M059J (cell line): ENCODE measurements around the gene CRIP1. TPM values are rescaled to one million over a fixed set of nuclear protein-coding genes. Genes with fewer than 3 reads are reported as not detected.

ENCODE experiments used
- DNase-seq: peaks from one replicate; pipeline ENCODE4 v3.0.0-alpha.2; 2012; ENCODE audit warnings: low read depth
- total RNA-seq: library from RNA; depleted of rRNA; stranded (reverse); fragments of >200 nt; shearing (Covaris generic); gene quantifications from 2 replicates; pipeline ENCODE4 v1.2.3, GENCODE V29; 2014; rRNA removed

Gene CRIP1, protein sequence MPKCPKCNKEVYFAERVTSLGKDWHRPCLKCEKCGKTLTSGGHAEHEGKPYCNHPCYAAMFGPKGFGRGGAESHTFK
- not detected in 2 replicates for total RNA-seq

DNA sequence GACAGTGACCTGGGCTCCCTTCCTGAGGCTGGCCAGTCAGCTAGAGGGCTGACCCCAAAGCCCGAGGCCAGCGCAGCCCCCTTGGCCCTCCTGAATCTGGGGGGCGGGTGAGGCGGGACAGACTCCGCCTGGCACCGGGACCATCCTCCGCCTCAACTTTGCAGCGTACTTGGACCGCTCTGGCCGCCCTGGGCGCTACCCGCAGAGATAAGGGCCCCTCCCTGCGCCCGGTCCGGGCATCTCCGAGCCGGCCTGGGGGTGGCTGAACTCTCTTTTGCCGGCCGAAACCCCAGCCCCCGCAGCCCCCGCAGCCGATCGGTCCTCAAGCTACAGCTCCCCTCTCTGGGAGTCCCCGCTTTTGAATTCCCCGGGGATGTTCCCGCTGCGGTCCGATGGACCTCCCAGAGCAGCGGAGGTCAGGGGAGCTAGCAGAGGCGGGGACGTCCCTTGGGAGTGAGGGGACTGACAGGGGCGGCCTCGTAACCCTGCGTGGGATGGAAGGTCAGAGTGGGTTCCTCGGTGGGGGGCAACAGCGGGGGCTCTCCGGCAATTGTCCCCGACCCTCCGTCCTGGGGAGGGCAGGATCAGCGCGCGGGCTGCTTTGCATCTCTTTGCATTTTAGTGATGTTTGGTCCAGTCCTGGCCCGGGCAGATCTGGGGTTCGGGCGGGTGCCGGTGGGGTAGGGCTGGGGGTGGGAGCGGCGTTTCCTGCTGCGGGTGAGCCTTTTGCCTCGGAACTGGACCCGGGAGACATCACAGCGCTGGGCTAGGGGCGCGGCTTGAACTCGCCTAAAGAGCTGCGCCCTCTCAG is at the start of gene CRIP1:
Gene CRIP1 (plus strand): TSS at position 724 of the 811 bp plus-strand sequence. CDS start 374 bp downstream, outside the sequence.
- no peak for DNase-seq

DNA sequence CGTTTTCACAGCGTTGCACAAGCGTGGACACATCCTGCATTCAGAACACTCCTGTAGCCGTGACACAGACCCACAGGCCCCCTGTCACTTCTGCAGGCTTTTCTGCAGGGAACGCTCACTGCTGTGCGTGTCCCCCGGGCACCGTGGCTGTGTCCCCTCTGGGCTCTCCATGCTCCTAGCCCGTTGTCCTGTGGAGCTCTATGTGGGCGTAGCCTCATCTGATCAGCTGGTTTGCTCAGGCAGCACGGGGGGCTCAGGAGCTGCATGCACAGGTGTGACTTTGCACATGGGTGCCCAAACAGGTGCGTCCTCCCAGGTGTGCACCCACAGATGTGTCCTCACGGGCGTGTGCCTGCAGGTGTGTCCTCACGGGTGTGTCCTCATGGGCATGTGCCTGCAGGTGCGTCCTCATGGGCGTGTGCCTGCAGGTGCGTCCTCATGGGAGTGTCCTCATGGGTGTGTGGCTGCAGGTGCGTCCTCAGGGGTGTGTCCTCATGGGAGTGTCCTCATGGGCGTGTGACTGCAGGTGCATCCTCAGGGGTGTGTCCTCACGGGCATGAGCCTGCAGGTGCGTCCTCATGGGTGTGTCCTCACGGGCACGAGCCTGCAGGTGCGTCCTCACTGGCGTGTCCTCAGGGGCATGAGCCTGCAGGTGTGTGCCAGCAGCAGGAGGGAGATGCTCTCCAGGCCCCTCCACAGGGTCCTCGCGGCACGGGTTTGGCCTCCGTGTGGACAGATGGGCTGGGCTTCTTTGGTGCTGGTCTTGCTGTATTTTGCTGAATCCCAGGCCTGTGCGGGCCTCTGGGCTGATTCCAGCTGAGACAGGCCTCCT is 49.6 kb upstream of the CRIP1 start:
- no peak for DNase-seq

DNA sequence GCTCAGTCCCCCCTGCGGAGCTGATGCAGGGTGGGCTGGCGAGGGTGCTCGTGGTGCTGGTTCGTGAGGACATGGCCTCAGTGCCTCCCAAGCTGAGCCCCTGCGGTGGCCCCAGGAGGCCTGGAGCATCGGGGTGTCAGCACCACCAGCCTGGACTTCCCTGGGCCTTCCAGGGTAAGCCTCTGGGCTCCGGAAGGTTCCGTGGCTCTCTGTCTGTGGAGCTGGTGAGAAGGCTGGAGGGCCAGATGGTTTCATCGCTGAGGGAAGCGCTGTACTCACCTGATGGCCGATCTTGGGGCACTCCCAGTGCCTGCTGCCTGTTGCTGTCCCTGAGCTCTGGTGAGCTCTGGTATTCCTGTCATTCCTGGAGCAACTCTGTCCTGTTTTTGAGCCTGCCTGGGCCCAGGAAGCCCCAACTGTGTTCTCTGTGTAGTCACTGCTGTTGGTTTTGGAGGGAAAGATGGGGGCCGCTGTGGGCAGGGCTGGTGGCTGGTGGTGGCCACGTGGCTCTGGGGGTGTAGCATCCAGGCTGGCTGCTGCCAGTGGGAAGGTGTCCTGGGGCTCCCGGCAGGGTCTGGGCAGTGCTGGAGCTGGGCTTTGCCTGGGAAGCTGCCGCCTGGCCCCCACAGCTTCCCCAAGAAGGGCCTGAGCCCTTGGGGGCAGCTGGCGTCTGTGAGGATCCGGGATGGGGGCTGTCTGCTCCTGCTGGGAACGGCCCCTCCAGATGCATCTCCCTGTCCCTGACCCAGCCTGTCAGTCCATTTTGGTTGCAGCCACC is 48.8 kb upstream of the CRIP1 start:
- DNase-seq: no peak

DNA sequence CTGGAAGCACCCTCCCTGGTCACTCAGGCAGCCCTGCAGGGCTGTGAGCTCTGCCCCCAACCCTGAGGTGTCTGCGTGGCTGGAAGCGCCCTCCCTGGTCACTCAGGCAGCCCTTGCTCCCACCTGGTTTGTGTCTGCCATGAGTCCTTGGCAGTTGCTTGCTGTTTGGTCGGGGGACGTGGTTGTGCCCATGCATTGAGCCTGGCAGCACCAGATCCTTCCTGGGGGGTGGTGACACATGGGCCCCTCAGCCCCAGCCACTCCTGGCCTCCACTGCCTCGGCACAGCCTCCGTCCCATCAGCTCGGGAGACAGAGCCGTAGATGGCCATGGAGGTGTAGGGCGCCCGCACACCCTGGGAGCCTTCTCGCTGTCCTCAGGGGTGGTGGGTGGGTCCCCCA is 47.5 kb upstream of the CRIP1 start:
- no peak for DNase-seq

DNA sequence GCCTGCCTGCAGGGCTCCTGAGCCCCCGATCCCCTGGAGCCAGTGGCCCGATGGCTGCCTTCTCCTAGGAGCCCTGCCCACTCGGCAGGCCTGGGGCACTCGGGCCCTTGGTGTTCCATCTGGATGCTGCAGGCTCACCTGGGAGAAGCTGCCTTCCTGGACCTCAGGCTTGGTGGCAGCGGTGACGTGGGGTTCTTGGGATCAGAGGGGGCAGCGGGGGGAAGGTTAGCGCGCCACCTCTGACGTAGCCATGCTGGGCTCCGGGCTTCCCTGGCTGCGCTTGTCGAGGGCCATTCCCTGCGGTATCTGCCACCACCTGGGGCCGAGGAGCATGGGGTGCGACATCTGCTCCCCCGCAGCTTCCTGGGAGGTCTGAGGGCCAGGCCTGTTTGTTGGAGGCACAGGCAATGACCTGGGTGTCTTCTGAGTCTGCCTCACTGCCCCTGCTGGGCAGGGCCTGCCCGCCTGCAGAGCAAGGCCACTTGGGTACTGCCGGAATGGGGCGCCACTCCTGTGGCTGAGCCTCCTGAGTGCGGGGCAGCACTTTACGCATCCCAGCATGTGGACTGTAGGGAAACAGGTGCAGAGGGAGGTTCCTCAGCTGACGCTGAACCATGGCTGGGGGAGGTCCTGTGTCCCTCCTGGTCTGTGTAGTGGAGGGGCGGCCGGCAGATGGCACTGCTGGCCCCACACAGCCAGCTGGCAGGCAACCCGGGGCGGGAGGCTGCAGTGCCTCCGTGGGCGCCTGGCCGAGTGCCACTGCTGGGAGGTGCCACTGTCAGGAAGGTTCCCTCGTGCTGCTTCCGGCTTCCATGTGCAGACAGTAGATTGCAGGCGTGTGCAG is 46.8 kb upstream of the CRIP1 start:
- DNase-seq: no peak

DNA sequence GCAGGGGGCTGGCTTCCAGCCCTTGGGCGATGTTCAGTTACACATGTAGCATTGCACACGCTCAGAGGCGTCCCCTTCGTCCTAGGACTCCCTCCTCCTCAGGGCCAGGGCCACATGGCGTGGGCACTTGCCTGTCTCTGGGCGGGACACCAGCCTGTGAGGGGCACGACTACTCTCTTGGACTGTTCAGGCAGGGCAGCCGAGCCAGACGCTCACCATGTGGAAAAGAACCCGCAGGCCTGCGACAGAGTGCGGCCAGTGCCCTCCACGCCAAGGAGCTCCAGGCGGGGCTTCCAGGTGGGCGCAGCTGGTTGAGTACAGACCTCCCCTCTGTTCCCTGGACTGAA is 46.2 kb upstream of the CRIP1 start:
- DNase-seq: no peak

DNA sequence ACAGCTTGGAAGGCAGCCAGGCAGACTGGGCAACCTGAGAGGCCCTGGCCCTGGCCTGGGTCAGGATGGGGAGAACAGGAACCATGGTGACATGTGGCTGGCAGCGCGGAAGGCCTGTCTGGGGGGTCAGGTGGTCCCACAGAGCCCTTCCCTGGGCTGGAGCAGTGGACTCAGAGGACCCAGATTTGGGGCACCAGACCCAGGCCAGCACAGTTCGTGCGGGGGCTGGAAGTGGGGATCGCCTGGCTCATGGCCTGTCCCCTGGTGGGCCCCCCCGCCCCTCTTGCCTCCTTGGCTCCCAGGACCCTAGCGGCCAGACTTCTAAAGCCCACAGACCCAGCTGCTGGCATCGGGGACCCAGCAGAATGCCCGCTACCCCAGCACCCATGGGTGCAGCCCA is 45.7 kb upstream of the CRIP1 start:
- no peak for DNase-seq

DNA sequence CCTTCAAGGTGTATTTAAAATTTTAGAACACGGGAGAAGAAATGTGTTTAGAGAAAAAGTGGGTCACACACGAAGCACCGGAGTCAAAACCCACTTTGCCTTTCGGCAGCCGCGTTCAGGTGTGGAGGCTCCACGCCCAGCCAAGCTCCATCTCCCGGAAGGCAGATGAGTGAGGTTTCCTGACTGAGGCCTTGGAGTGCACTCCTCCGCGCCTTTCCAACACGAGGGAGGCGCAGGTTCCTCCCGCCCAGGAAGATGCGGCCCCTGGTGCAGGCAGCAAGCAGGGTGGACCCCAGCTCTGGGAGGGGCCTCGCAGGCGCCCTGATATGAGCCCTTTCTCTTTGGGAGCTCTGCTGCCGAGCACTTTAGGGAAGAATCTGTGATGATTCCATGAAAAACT is 44.6 kb upstream of the CRIP1 start:
- no peak for DNase-seq

DNA sequence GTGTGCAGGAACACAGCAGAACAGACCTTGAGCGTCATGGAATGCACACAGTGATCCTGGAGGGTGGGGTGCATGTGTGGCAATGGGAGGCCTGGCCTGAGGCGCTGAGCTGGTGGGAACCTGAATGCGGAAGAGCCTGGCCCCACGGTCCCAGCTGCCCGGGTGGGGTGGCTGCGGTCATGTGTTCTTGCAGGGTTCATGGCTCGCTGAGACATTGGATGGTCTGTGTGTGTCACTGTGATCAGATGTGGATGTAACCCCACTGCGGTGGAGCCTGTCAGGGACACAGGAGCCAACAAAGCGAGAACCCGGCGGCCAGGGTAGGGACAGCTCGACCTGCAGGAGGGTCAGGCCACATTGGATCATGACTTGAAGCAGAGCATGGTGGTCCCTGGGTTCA is 43.9 kb upstream of the CRIP1 start:
- no peak for DNase-seq

DNA sequence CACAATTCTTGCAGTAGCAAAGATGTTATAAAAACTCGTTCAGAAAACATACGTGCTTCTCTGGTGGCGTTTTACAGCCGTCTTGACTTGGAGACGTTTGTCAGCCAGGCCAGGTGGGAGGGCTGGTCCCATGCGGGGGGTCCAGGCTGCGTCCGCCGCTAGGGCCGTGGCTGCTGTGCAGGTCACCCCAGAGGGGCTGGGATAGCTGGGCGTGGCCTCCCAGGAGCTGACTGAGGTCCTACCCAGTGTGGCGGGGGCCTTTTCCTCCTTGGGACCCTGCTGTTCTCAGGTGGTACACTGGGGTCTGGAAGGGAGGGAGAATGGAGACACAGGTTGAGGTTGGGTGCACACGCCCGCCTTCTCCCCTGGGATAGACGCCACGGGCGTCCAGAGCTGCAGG is 41.8 kb upstream of the CRIP1 start:
- no peak for DNase-seq

DNA sequence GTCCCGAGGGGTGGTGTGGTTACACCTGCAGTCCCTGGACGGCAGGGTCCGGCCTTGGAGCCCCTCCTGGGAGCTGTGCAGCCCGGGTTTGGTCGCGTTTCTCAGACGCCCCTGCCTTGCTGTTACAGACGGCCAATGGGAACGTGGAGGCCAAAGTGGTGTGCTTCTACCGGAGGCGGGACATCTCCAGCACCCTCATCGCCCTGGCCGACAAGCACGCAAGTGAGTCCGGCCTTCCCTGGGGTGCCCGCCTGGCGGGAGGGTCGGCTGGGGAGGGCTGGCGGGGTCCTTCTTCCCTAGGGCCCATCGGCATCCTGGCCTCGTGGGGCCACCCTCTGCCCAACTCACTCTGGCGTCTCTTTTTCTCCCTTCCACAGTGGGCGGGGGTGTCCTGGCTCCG is 41.4 kb upstream of the CRIP1 start:
- no peak for DNase-seq

DNA sequence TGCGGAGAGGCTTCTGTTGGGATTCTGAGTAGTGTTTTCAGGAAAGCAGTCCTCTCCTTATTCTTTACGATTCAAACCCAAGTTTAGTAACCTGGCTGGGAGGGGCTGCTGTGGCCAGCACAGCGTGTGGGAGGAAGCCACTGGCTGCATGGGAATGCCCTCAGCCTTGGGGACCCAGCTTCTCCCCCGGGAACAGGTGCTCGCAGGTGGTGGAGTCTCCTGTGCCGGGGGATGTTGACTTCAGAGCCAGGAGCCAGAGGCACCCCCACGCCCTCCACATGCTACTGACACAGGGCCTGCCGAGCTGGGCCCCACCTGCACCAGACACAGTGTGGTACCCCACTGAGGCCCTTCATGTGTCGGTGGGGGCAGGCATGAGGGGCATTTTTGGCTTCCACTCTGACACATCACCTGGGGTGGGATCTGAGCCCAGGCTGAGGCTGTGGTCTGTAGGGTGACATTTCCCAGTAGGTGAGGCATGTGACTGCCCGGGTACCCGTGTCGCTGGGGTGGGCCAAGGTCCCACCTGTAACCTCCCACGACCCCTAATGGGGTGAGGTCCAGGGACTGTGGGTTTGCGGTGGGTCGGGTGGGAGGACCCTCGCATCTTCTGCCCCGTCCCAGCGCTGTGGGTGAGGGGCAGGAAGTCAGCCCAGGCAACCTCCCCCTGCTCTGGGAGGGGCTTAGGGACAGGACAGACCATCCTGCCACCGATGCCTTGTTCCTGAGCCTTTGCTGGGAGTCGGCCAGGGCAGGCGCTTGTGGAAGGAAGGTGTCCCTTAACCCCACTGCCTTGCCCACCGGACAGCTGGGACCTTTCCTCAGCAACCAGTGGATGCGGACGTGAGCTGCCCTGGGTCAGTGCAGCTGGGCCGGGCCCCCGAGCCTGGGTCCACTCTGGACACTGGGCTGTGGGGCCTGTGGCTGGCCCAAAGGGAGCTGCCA is 40.5 kb upstream of the CRIP1 start:
- no peak for DNase-seq

DNA sequence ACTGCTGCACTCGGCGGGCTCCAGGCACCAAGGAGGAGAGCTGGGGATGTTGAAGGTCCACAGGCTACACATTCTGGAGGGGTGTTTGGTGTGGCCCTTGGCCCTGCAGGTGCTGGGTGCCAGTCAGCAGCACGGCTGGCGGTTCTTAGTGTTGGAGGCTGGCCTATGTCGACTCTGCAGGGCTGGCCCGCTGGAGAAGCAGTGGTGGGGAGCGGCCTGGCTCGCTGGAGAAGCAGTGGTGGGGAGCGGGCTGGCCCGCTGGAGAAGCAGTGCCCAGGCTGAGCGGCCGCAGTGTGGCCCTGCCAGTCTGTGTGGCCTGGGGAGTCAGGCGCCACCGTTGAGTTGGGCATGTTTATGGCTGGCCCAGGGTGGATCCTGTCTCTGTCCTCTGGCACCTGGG is 39.7 kb upstream of the CRIP1 start:
- no peak for DNase-seq

DNA sequence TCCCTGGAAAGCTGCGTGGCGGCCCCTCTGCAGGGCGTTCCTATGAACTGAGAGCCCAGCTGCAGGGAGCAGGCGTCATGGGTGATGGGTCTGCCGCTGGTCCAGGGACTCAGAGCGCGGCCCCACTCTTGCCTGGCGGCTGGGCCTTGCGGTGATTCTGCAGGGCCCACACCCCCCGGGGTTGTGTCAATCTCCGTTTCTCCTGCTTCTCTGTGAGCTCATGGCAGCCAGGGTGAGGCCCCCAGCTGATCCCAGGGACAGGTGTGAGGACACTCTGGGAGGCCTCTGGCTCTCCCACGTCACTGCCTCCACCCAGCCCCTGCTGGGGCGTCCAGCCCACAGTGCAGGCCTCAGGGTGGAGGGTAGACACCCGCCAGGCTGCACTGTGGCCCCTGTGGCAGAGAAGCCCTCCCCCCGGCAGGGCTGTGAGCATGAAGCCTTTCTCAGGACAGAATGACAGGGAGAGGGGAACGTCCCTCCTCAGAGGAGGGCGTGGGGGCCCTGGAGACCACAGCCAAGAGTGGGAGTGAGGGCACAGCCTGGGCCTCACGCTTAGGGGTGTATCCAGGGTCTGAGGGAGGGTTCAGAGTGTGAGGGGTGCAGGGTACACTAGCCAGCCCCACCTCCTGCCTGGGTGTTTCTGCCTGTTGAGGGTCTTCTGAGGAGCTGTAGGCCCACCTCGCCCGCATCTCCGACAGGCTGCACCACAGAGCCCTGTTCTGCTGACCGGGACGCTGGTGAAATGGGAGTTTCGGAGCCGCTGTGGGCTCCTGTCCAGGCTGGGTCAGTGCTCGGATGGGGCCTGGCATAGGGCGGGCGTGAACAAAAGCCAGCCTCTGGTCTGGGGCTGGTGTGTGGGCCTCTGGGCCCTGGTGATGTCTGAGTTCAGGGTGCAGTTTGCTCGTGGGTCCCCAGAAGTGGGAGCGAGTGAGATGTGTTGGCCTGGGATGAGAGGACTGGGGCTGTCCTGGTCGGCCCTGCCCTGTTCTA is 38.7 kb upstream of the CRIP1 start:
- no peak for DNase-seq

DNA sequence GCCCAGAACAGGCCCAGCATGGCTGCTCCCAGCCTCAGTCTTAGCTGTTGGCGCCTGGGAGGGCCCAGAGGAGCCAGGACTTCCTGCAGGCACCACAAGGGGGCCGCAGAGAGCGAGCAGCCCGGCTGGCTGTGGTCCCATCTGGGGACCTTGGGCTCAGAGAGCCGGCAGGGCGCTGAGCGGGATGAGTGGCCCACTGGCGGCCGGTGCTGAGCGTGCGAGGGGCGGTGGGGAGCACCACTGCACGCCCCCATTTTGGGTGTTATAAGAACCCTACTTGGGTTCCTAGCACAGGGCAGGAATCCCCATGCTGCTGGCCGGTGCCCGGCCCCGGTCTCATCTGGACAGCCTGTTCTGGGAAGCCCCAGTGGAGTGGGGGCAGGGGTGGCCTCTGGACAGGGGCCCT is 38.0 kb upstream of the CRIP1 start:
- peak; percentile 12 for DNase-seq

DNA sequence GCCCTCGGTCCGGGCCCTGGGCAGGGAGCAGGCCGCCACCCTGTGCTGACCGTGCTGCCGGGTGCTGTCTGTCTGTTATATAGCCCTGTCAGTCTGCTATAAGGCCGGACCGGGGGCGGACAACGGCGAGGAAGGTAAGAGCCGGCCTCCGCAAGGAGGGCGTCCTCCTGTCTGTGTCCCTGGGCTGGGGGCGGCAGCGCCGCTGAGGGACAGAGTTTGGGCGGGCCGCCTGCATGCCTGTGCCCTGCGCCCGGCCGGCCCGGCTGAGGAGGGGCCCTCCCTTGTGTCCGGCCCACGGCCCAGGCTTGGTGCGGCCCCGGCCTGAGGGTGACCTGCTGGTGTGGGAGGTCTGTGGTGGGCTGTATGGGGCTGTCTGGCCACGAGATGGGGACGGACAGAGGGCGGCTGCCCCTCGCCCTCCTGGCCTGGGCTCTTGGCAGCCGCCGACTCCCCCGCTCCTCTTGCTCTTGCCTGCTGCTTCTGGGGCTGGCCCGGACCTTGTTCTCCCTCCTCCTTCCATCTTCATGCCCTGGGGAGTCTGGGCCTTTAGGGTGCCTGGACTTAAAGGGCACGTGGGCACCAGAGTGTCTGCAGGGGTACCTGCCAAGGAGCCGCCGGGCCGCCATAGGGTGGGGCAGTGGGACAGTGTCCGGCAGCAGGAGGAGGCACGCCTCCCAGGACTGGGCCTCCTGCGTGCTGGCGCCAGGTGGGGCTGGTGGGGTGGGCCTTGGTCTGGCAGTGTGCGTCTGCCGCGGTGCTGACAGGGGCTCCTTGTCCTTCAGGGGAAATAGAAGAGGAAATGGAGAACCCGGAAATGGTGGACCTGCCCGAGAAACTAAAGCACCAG is 37.2 kb upstream of the CRIP1 start:
- no peak for DNase-seq

DNA sequence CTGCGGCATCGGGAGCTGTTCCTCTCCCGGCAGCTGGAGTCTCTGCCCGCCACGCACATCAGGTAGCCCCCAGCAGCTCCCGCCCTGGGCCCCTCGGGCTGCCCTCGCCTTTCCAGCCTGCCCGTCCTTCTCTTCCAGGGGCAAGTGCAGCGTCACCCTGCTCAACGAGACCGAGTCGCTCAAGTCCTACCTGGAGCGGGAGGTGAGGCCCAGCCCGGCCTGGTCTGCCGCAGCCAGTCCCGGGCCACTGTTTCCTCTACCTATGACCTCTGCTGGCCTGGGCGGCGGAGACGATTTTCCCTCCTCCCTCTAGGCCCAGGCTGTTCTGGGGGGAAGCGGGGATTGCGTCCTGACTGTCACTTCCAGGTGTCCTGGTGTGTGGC is 36.6 kb upstream of the CRIP1 start:
- no peak for DNase-seq
